Spleen (tissue), 11 donors: Measurements from ENCODE around the gene DCAF6. TPM values are rescaled to one million over a fixed set of nuclear protein-coding genes. Genes with fewer than 3 reads are reported as not detected.
A peak's percentile ranks its signal among the peaks of the same experiment; 100 is the strongest.

Experiments
- DNase-seq: peaks from one replicate; pipeline ENCODE4 v3.0.0-alpha.2; 2020
- H3K27ac ChIP-seq, 8 donors: fragments of 200-600 bp; sonication (generic) in 7 of 8; 1 replicate in 4 of 8; 2 replicates in 4 of 8; pipeline versions ENCODE4 v1.5.0 to v1.8.0; 2016 to 2021; ENCODE audit warnings: inconsistent platforms in 4 of 8, mild to moderate bottlenecking in 4 of 8, moderate library complexity in 1 of 8
- H3K27me3 ChIP-seq, 7 donors: fragments of 200-600 bp; sonication (generic) in 6 of 7; replicated peaks in 1 of 7; 1 replicate in 4 of 7; 2 replicates in 3 of 7; pipeline versions ENCODE4 v1.5.0 to v1.8.0; 2016 to 2021; ENCODE audit warnings: inconsistent platforms in 3 of 7, mild to moderate bottlenecking in 1 of 7
- H3K36me3 ChIP-seq, 6 donors: fragments of 200-600 bp; sonication (generic) in 5 of 6; 1 replicate in 4 of 6; 2 replicates in 2 of 6; pipeline versions ENCODE4 v1.5.0 to v1.8.0; 2016 to 2021; ENCODE audit warnings: inconsistent platforms in 2 of 6
- H3K4me1 ChIP-seq, 6 donors: fragments of 200-600 bp; sonication (generic) in 5 of 6; 1 replicate in 3 of 6; 2 replicates in 3 of 6; pipeline versions ENCODE4 v1.5.0 to v1.8.0; 2016 to 2021; ENCODE audit warnings: inconsistent platforms in 3 of 6
- H3K4me3 ChIP-seq, 8 donors: fragments of 200-600 bp; sonication (generic) in 7 of 8; 1 replicate in 4 of 8; 2 replicates in 4 of 8; pipeline versions ENCODE4 v1.5.0 to v1.8.0; 2016 to 2021; ENCODE audit warnings: inconsistent platforms in 4 of 8, mild to moderate bottlenecking in 4 of 8, moderate library complexity in 2 of 8
- H3K9me3 ChIP-seq, 8 donors: fragments of 200-600 bp; sonication (generic) in 7 of 8; 1 replicate in 4 of 8; 2 replicates in 4 of 8; pipeline versions ENCODE4 v1.5.0 to v1.8.0; 2016 to 2021; ENCODE audit warnings: inconsistent platforms in 4 of 8
- CTCF ChIP-seq, 11 experiments: fragments of 200-600 bp in 7 of 11; fragments of 450-650 bp in 4 of 11; sonication (generic) in 4 of 11; IDR thresholded peaks in 8 of 11; conservative IDR thresholded peaks in 3 of 11; 1 replicate in 7 of 11; 2 replicates in 4 of 11; pipeline versions ENCODE4 v1.4.0 to v1.8.0; 2016 to 2021; ENCODE audit warnings: antibody characterized with exemption in 11 of 11, inconsistent platforms in 4 of 11, mild to moderate bottlenecking in 1 of 11
- POLR2A ChIP-seq, 3 donors: fragments of 450-650 bp; IDR thresholded peaks; one replicate each; pipeline ENCODE4 v1.5.1; 2017; ENCODE audit warnings: antibody characterized with exemption in 3 of 3, mild to moderate bottlenecking in 1 of 3
- POLR2AphosphoS5 ChIP-seq, 3 donors: sonication (generic); formaldehyde crosslinking; IDR thresholded peaks; one replicate each; pipeline ENCODE4 v1.5.1; 2017; ENCODE audit warnings: antibody characterized with exemption in 3 of 3
- WGBS, 5 donors: extraction: QIAGEN DNeasy Blood & Tissue Kit in 3 of 5; methylation state at CpG; one replicate each; pipeline versions ENCODE4 v1.1.5 to v1.1.7; 2013 to 2018; 5-methylcytosine and 5-hydroxymethylcytosine counted together
- intact Hi-C: fragments of 100-400 bp; cut with DNase I; formaldehyde crosslinking; loops from one replicate; pipeline ENCODE4 v1.15.0; 2023; ENCODE audit warnings: low total_unique reads
- polyA plus RNA-seq, 3 donors: library from polyadenylated mRNA; stranded (reverse); fragments of 200-250 nt; gene quantifications; one replicate each; pipeline ENCODE4 v1.2.1, GENCODE V29; 2013
- total RNA-seq, 7 donors: library from RNA; depleted of rRNA in 3 of 7; stranded (reverse); fragments of >200 nt in 3 of 7; fragmentation: NEBNext Ultra II Directional in 4 of 7; extraction: Animal tissue kit (Norgen Biotek cat#: 25700) in 4 of 7; gene quantifications; one replicate each; pipeline versions ENCODE4 v1.1.0 to v1.2.1, GENCODE V29; 2016 to 2021
- donor health status: healthy with polysubstance abuse.
- donor health status: DM: no; HTN: no; CAD: no; lungs with moderate emphysema.
- donor health status: DM: no; HTN: no; CAD: no.
- donor health status: Bipolar disorder and iron deficiency.
- donor health status: healthy.
- donor health status: DM: no; HTN: no; CAD: no.
- donor health status: DM: yes; HTN: yes; CAD: no.

DCAF6 gene
- total and polyA plus RNA-seq, 10 donors, result 19.2 to 76.6 (median 43.6) TPM

- H3K4me1 ChIP-seq, result no peaks in the 10 kb centered on the region
- 89 to 94% (median 92%) methylated on average over 8 of the region's 8 CpGs for WGBS, 5 donors
- no peak overlapping the region for H3K27ac ChIP-seq
- intact Hi-C loops, result no loop called here
- DNase-seq, result no peak
- no peaks in the 10 kb centered on the region for H3K27me3 ChIP-seq
- TF ChIP-seq CTCF (IDR thresholded peaks at IDR 0.05 in 8 of 11, conservative IDR thresholded peaks at IDR 0.05 in 3 of 11), result no peak
- no peak for TF ChIP-seq POLR2A (IDR thresholded peaks at IDR 0.05)
- TF ChIP-seq POLR2AphosphoS5 (IDR thresholded peaks at IDR 0.05), result no peak
- no peaks in the 10 kb centered on the region for H3K36me3 ChIP-seq
- no peak overlapping the region for H3K4me3 ChIP-seq
- H3K9me3 ChIP-seq, result no peaks in the 10 kb centered on the region
These were observed 169.8 kb downstream of the DCAF6 start for GRCh38 chr1:168106274-168106673.

- no peaks in the 10 kb centered on the region for H3K9me3 ChIP-seq
- H3K36me3 ChIP-seq, result no peaks in the 10 kb centered on the region
- DNase-seq, result no peak
- H3K27ac ChIP-seq, result no peak overlapping the region
- 52 to 78% (median 72%) methylated on average over 7 of the region's 7 CpGs for WGBS, 5 donors
- no peak overlapping the region for H3K4me3 ChIP-seq
- peaks cover 0 to 3% (median 0%) of the 10 kb centered on the region in 6 donors for H3K4me1 ChIP-seq
- TF ChIP-seq POLR2A (IDR thresholded peaks at IDR 0.05), result no peak
- no peak for TF ChIP-seq CTCF (IDR thresholded peaks at IDR 0.05 in 8 of 11, conservative IDR thresholded peaks at IDR 0.05 in 3 of 11)
- TF ChIP-seq POLR2AphosphoS5 (IDR thresholded peaks at IDR 0.05), result no peak
- intact Hi-C loops, result no loop called here
- H3K27me3 ChIP-seq, result no peaks in the 10 kb centered on the region
These were observed 174.5 kb downstream of the DCAF6 start for GRCh38 chr1:168110896-168111545.

GRCh38 chr1:168112673-168113305 lies 176.3 kb downstream of the DCAF6 start:
- Histone ChIP-seq H3K9me3 (no peaks in the 10 kb centered on the region), H3K36me3 (no peaks in the 10 kb centered on the region), H3K27ac (peak overlapping the region in 1 of 8 donors; percentile 4), H3K27me3 (no peaks in the 10 kb centered on the region), H3K4me1 (peaks cover 0 to 3% (median 0%) of the 10 kb centered on the region in 6 donors), H3K4me3 (no peak overlapping the region)
- no peak for DNase-seq
- TF ChIP-seq POLR2A (IDR thresholded peaks at IDR 0.05) (no peak), POLR2AphosphoS5 (IDR thresholded peaks at IDR 0.05) (no peak)
- intact Hi-C loops, result no loop called here
- WGBS, 5 donors, result 89 to 94% (median 91%) methylated on average over 6 of the region's 6 CpGs

GRCh38 chr1:168114845-168115244 lies 178.4 kb downstream of the DCAF6 start:
- WGBS, 5 donors, result 73 to 86% (median 79%) methylated on average over 6 of the region's 6 CpGs
- Histone ChIP-seq H3K4me3 (no peak overlapping the region), H3K36me3 (no peaks in the 10 kb centered on the region), H3K9me3 (peaks cover 0 to 6% (median 0%) of the 10 kb centered on the region in 8 donors), H3K27me3 (no peaks in the 10 kb centered on the region), H3K27ac (peak overlapping the region in 2 of 8 donors; percentile 27 to 41), H3K4me1 (peaks cover 0 to 3% (median 0%) of the 10 kb centered on the region in 6 donors)
- no peak for DNase-seq
- intact Hi-C loops, result no loop called here
- no peak for TF ChIP-seq CTCF (IDR thresholded peaks at IDR 0.05 in 8 of 11, conservative IDR thresholded peaks at IDR 0.05 in 3 of 11)
- TF ChIP-seq POLR2AphosphoS5 (IDR thresholded peaks at IDR 0.05), result no peak
